ENCODE results near the gene RBM6.

DNA sequence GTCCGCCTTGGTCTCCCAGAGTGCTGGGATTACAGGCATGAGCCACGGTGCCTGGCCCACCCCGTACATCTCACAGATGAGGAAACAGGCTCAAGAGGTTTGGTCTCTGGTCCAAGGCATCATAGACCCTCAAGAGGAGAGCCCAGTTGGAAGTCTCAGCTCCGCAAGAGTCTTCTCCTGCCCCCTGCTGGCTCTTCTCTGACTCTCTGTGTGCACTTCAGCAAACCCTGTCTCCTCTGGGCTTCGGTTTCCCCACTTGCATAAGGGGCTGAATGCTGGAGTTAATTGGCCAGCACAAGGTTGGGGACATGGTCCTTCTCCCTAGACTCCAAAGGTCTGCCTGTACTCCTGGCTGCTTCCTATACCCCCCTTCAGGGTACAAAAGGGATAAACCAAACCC, 40.1 kb upstream of the RBM6 start:
- TF ChIP-seq, protein P1, sequence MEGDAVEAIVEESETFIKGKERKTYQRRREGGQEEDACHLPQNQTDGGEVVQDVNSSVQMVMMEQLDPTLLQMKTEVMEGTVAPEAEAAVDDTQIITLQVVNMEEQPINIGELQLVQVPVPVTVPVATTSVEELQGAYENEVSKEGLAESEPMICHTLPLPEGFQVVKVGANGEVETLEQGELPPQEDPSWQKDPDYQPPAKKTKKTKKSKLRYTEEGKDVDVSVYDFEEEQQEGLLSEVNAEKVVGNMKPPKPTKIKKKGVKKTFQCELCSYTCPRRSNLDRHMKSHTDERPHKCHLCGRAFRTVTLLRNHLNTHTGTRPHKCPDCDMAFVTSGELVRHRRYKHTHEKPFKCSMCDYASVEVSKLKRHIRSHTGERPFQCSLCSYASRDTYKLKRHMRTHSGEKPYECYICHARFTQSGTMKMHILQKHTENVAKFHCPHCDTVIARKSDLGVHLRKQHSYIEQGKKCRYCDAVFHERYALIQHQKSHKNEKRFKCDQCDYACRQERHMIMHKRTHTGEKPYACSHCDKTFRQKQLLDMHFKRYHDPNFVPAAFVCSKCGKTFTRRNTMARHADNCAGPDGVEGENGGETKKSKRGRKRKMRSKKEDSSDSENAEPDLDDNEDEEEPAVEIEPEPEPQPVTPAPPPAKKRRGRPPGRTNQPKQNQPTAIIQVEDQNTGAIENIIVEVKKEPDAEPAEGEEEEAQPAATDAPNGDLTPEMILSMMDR (conservative IDR thresholded peaks at IDR 0.05) = no peak; the same call in 1 of the 2 replicates
- no peak for TF ChIP-seq EZH2 (IDR thresholded peaks at IDR 0.05; ENCODE audit: low read depth)

Data from PC-9 (cell line).